CD8-positive, alpha-beta memory T cell (primary cell): ENCODE results near the gene DTYMK. TPM values are rescaled to one million over a fixed set of nuclear protein-coding genes. Genes with fewer than 3 reads are reported as not detected.

ENCODE experiments used
- CTCF ChIA-PET: fragments of 350-600 bp; sonication (Branson Sonifier 250); formaldehyde crosslinking; loops from one replicate; lab custom pipeline; 2021; ENCODE audit warnings: antibody characterized with exemption; lab: Charles Lee
- POLR2A ChIA-PET: fragments of 350-600 bp; sonication (Branson Sonifier 250); formaldehyde crosslinking; loops from one replicate; lab custom pipeline; 2021; ENCODE audit warnings: antibody characterized with exemption; lab: Charles Lee
- DNase-seq, 5 donors: peaks; one replicate each; pipeline versions ENCODE4 v3.0.0 to v3.0.0-alpha.2; 2020 to 2022; ENCODE audit warnings: mixed read lengths in 1 of 5
- H3K27ac ChIP-seq: one replicate; pipeline ENCODE4 v1.7.0; 2013; ENCODE audit warnings: low read depth, mild to moderate bottlenecking, low read length, moderate library complexity
- H3K27me3 ChIP-seq: 2 replicates; pipeline ENCODE4 v1.7.0; 2013; ENCODE audit warnings: low read length, mild to moderate bottlenecking; ENCODE audit not compliant: insufficient read depth, poor library complexity, severe bottlenecking
- H3K36me3 ChIP-seq: 2 replicates; pipeline ENCODE4 v1.7.0; 2013; ENCODE audit warnings: mild to moderate bottlenecking, low read length, moderate library complexity; ENCODE audit not compliant: insufficient read depth
- H3K4me1 ChIP-seq: 2 replicates; pipeline ENCODE4 v1.7.0; 2013; ENCODE audit warnings: mild to moderate bottlenecking, low read length, moderate library complexity; ENCODE audit not compliant: insufficient read depth
- H3K4me3 ChIP-seq: 2 replicates; pipeline ENCODE4 v1.7.0; 2013; ENCODE audit warnings: mild to moderate bottlenecking, low read length
- H3K9me3 ChIP-seq: 2 replicates; pipeline ENCODE4 v1.7.0; 2013; ENCODE audit warnings: mild to moderate bottlenecking, low read length
- H3K27ac Mint-ChIP-seq, 8 donors: one replicate each; pipeline ENCODE4 v1.8.0; 2020 to 2021; ENCODE audit warnings: mixed read lengths in 8 of 8, mild to moderate bottlenecking in 6 of 8, inconsistent platforms in 3 of 8, moderate library complexity in 3 of 8
- H3K27me3 Mint-ChIP-seq, 2 donors: one replicate each; pipeline ENCODE4 v1.8.0; 2020 to 2021; ENCODE audit warnings: mixed read lengths in 2 of 2, mild to moderate bottlenecking in 1 of 2, moderate library complexity in 1 of 2
- H3K36me3 Mint-ChIP-seq, 3 donors: one replicate each; pipeline ENCODE4 v1.8.0; 2020 to 2021; ENCODE audit warnings: mixed read lengths in 3 of 3, inconsistent platforms in 1 of 3, mild to moderate bottlenecking in 1 of 3
- H3K4me1 Mint-ChIP-seq, 3 donors: one replicate each; pipeline ENCODE4 v1.8.0; 2020 to 2021; ENCODE audit warnings: mixed read lengths in 3 of 3, inconsistent platforms in 1 of 3, mild to moderate bottlenecking in 1 of 3
- H3K4me3 Mint-ChIP-seq, 7 donors: one replicate each; pipeline ENCODE4 v1.8.0; 2020 to 2021; ENCODE audit warnings: mixed read lengths in 7 of 7, mild to moderate bottlenecking in 6 of 7, moderate library complexity in 4 of 7, inconsistent platforms in 2 of 7
- H3K9me3 Mint-ChIP-seq, 5 donors: one replicate each; pipeline ENCODE4 v1.8.0; 2020 to 2022; ENCODE audit warnings: mixed read lengths in 5 of 5, mild to moderate bottlenecking in 3 of 5, moderate library complexity in 2 of 5, inconsistent platforms in 1 of 5
- polyA plus RNA-seq: library from polyadenylated mRNA; unstranded; fragments of 300-500 nt; fragmentation: Illumina TruSeq; gene quantifications from one replicate; pipeline ENCODE4 v1.2.3, GENCODE V29; 2021
- total RNA-seq, 2 experiments: library from RNA; stranded (reverse); gene quantifications; one replicate each; pipeline ENCODE4 v1.2.3, GENCODE V29; 2021

Gene DTYMK
- total and polyA plus RNA-seq, 3 experiments from 2014 or later: 41.1 to 134 (median 131) TPM

GRCh38 chr2:241639385-241639784 is 47.2 kb downstream of the DTYMK start:
- no peaks in the 10 kb centered on the region for H3K27me3 ChIP-seq
- peaks cover 33% of the 10 kb centered on the region for H3K4me1 ChIP-seq
- no peak for DNase-seq
- H3K36me3 ChIP-seq: no peaks in the 10 kb centered on the region
- H3K36me3 Mint-ChIP-seq: peaks cover 0 to 20% (median 0%) of the 10 kb centered on the region in 3 donors
- no peaks in the 10 kb centered on the region for H3K9me3 Mint-ChIP-seq
- ChIA-PET POLR2A (no interaction called here), CTCF (interaction anchor here (1.7 kb wide), 1 partner anchor 20 kb away, joined by 5 read pairs; no protein-coding TSS in a partner anchor)
- peak overlapping the region in 3 of 8 donors; percentile 25 to 64 (median 54) for H3K27ac Mint-ChIP-seq
- no peaks in the 10 kb centered on the region for H3K9me3 ChIP-seq
- peak overlapping the region in 5 of 7 donors; percentile 31 to 94 (median 60) for H3K4me3 Mint-ChIP-seq
- H3K4me3 ChIP-seq: peak overlapping the region; percentile 91
- H3K27ac ChIP-seq: no peak overlapping the region
- H3K27me3 Mint-ChIP-seq: no peaks in the 10 kb centered on the region
- H3K4me1 Mint-ChIP-seq: peaks cover 44 to 75% (median 64%) of the 10 kb centered on the region in 3 donors

- Histone ChIP-seq H3K4me3 (peak overlapping the region; percentile 91), H3K27ac (no peak overlapping the region), H3K9me3 (no peaks in the 10 kb centered on the region), H3K36me3 (no peaks in the 10 kb centered on the region), H3K4me1 (peaks cover 33% of the 10 kb centered on the region), H3K27me3 (no peaks in the 10 kb centered on the region)
- Mint-ChIP-seq H3K9me3 (no peaks in the 10 kb centered on the region), H3K4me1 (peaks cover 44 to 70% (median 64%) of the 10 kb centered on the region in 3 donors), H3K27ac (peak overlapping the region in 7 of 8 donors; percentile 46 to 94 (median 79)), H3K36me3 (peaks cover 0 to 19% (median 0%) of the 10 kb centered on the region in 3 donors), H3K4me3 (peak overlapping the region in 6 of 7 donors; percentile 88 to 94 (median 90)), H3K27me3 (no peaks in the 10 kb centered on the region)
- CTCF ChIA-PET: interaction anchor here (0.9 to 1.7 kb wide), 2 partner anchors 20 to 28 kb away, joined by 3 to 5 read pairs; no protein-coding TSS in a partner anchor
- no peak for DNase-seq
- POLR2A ChIA-PET: interaction anchor here (2.1 to 2.4 kb wide), 2 partner anchors 47 to 63 kb away, joined by 7 to 8 read pairs; partner anchors contain the start of genes DTYMK and ING5
Observed at GRCh38 chr2:241638940-241639339, 47.7 kb downstream of the DTYMK start.

GRCh38 chr2:241637795-241638660 is 48.6 kb downstream of the DTYMK start:
- Histone ChIP-seq H3K27me3 (no peaks in the 10 kb centered on the region), H3K27ac (peak overlapping the region; percentile 88), H3K4me3 (peak overlapping the region; percentile 91), H3K9me3 (no peaks in the 10 kb centered on the region), H3K4me1 (peaks cover 33% of the 10 kb centered on the region), H3K36me3 (peaks cover 8% of the 10 kb centered on the region)
- POLR2A ChIA-PET: interaction anchor here (1.6 to 2.4 kb wide), 3 partner anchors 48 to 323 kb away, joined by 7 to 8 read pairs (median 8); partner anchors contain the start of genes DTYMK, HDLBP, ING5 and SEPTIN2
- Mint-ChIP-seq H3K27ac (peak overlapping the region; percentile 78 to 94 (median 92)), H3K9me3 (no peaks in the 10 kb centered on the region), H3K4me3 (peak overlapping the region; percentile 87 to 95 (median 90)), H3K27me3 (no peaks in the 10 kb centered on the region), H3K36me3 (peaks cover 0 to 23% (median 3%) of the 10 kb centered on the region in 3 donors), H3K4me1 (peaks cover 44 to 64% (median 64%) of the 10 kb centered on the region in 3 donors)
- peak; percentile 21 to 57 (median 33) for DNase-seq
- CTCF ChIA-PET: interaction anchor here (0.9 to 1.7 kb wide), 2 partner anchors 21 to 27 kb away, joined by 3 to 5 read pairs; no protein-coding TSS in a partner anchor

GRCh38 chr2:241637018-241637794 is 49.4 kb downstream of the DTYMK start, which contains the start of the genes ATG4B and THAP4:
ATG4B (plus strand) TSS chr2:241637693; CDS start chr2:241637715, 22 bp downstream.
THAP4 (minus strand) TSS chr2:241637158; CDS start chr2:241637017, 141 bp downstream.
- Mint-ChIP-seq H3K4me3 (peak within 1 kb of the TSS; percentile 87 to 95 (median 90)), H3K9me3 (no peaks in the 10 kb centered on the region), H3K4me1 (peaks cover 42 to 63% (median 59%) of the 10 kb centered on the region in 3 donors), H3K36me3 (peaks cover 0 to 30% (median 3%) of the 10 kb centered on the region in 3 donors), H3K27me3 (no peaks in the 10 kb centered on the region), H3K27ac (peak within 1 kb of the TSS; percentile 78 to 94 (median 92))
- H3K4me3 ChIP-seq: peak within 1 kb of the TSS; percentile 91
- H3K27ac ChIP-seq: peak within 1 kb of the TSS; percentile 88
- H3K36me3 ChIP-seq: peaks cover 14% of the 10 kb centered on the region
- CTCF ChIA-PET: interaction anchor here (1.7 kb wide), 1 partner anchor 22 kb away, joined by 5 read pairs; no protein-coding TSS in a partner anchor
- peak; percentile 61 to 84 (median 73) for DNase-seq
- POLR2A ChIA-PET: interaction anchor here (1.6 to 2.4 kb wide), 3 partner anchors 49 to 322 kb away, joined by 7 to 8 read pairs (median 8); partner anchors contain the start of genes DTYMK, HDLBP, ING5 and SEPTIN2
- peaks cover 33% of the 10 kb centered on the region for H3K4me1 ChIP-seq
- H3K9me3 ChIP-seq: no peaks in the 10 kb centered on the region
- no peaks in the 10 kb centered on the region for H3K27me3 ChIP-seq

- H3K27ac Mint-ChIP-seq: peak overlapping the region; percentile 10 to 87 (median 73)
- peaks cover 33% of the 10 kb centered on the region for H3K4me1 ChIP-seq
- ChIA-PET CTCF (no interaction called here), POLR2A (interaction anchor here (1.6 to 2.4 kb wide), 3 partner anchors 50 to 322 kb away, joined by 7 to 8 read pairs (median 8); partner anchors contain the start of genes DTYMK, HDLBP, ING5 and SEPTIN2)
- peak overlapping the region; percentile 58 for H3K4me3 ChIP-seq
- peaks cover 0 to 36% (median 3%) of the 10 kb centered on the region in 3 donors for H3K36me3 Mint-ChIP-seq
- no peaks in the 10 kb centered on the region for H3K9me3 ChIP-seq
- H3K36me3 ChIP-seq: peaks cover 14% of the 10 kb centered on the region
- DNase-seq: peak in 4 of 5 donors; percentile 4 to 33 (median 14)
- peak overlapping the region; percentile 78 to 88 (median 83) for H3K4me3 Mint-ChIP-seq
- peaks cover 38 to 55% (median 51%) of the 10 kb centered on the region in 3 donors for H3K4me1 Mint-ChIP-seq
- no peaks in the 10 kb centered on the region for H3K9me3 Mint-ChIP-seq
- no peaks in the 10 kb centered on the region for H3K27me3 Mint-ChIP-seq
- H3K27me3 ChIP-seq: no peaks in the 10 kb centered on the region
- H3K27ac ChIP-seq: peak overlapping the region; percentile 38
Observed at GRCh38 chr2:241636182-241637017, 50.2 kb downstream of the DTYMK start.

- no peak overlapping the region for H3K4me3 ChIP-seq
- CTCF ChIA-PET: no interaction called here
- peaks cover 14% of the 10 kb centered on the region for H3K36me3 ChIP-seq
Observed at GRCh38 chr2:241635756-241636155, 50.9 kb downstream of the DTYMK start.

More at GRCh38 chr2:241635756-241636155, 50.9 kb downstream of the DTYMK start:
- DNase-seq: no peak
- peak overlapping the region; percentile 38 for H3K27ac ChIP-seq
- H3K9me3 ChIP-seq: no peaks in the 10 kb centered on the region
- H3K4me1 Mint-ChIP-seq: peaks cover 35 to 51% (median 45%) of the 10 kb centered on the region in 3 donors
- peak overlapping the region; percentile 35 to 87 (median 73) for H3K27ac Mint-ChIP-seq
- no peaks in the 10 kb centered on the region for H3K27me3 Mint-ChIP-seq
- H3K9me3 Mint-ChIP-seq: no peaks in the 10 kb centered on the region
- POLR2A ChIA-PET: no interaction called here
- H3K27me3 ChIP-seq: no peaks in the 10 kb centered on the region
- H3K4me1 ChIP-seq: peaks cover 33% of the 10 kb centered on the region
- H3K36me3 Mint-ChIP-seq: peaks cover 0 to 41% (median 3%) of the 10 kb centered on the region in 3 donors
- H3K4me3 Mint-ChIP-seq: peak overlapping the region; percentile 78 to 88 (median 83)
